Endometrial microvascular endothelial cells (primary cell): ENCODE data around the gene RAD51D. TPM values are rescaled to one million over a fixed set of nuclear protein-coding genes. Genes with fewer than 3 reads are reported as not detected.
"Not testable (repeated sequence)": the region's sequence is repeated elsewhere in the genome, so short reads cannot be mapped to it uniquely, and the experiment has no call there.

Source experiments
- in situ Hi-C: cut with HindIII; loops from 2 replicates; pipeline ENCODE4 v1.10.0; 2017; ENCODE audit warnings: low sequenced_read_pairs, low pct_unique_long_range_greater_than_20kb; ENCODE audit errors: inconsistent ontology term
- total RNA-seq: library from RNA; depleted of rRNA; stranded (reverse); fragments of >200 nt; gene quantifications from one replicate; pipeline ENCODE4 v1.2.3, GENCODE V29; 2015; ENCODE audit errors: inconsistent ontology term

RAD51D gene
- total RNA-seq, 1 donor from 2014 or later: 13.0 TPM

GRCh38 chr17:35048685-35049379 is 70.8 kb downstream of the RAD51D start:
- in situ Hi-C loops: no loop called here

- in situ Hi-C loops: no loop called here
These were observed 72.8 kb downstream of the RAD51D start for GRCh38 chr17:35046740-35047283.

GRCh38 chr17:35046245-35046644 is 73.4 kb downstream of the RAD51D start:
- in situ Hi-C loops: no loop called here

- in situ Hi-C loops: not testable (repeated sequence)
These were observed 74.1 kb downstream of the RAD51D start for GRCh38 chr17:35045458-35045979.

GRCh38 chr17:35044181-35044580 is 75.5 kb downstream of the RAD51D start:
- in situ Hi-C loops: no loop called here

Other genes starting within 250 kb of the RAD51D start
- gene CCT6B, start 158.4 kb downstream of the RAD51D start, total RNA-seq: 2.9 TPM
- gene ZNF830, start 158.3 kb downstream of the RAD51D start, total RNA-seq: 12.5 TPM
- 48.2 TPM for gene LIG3, start 139.3 kb downstream of the RAD51D start, total RNA-seq
- gene RFFL, start 56.2 kb downstream of the RAD51D start, total RNA-seq: 24.3 TPM
- gene FNDC8, start 1.8 kb upstream of the RAD51D start, total RNA-seq: not detected
- 33.5 TPM for gene NLE1, start 22.4 kb upstream of the RAD51D start, total RNA-seq
- gene UNC45B, start 28.0 kb upstream of the RAD51D start, total RNA-seq: not detected
- gene SLC35G3, start 74.5 kb upstream of the RAD51D start, total RNA-seq: not detected
- gene SLFN5, start 123.2 kb upstream of the RAD51D start, total RNA-seq: 26.3 TPM